Transverse colon (tissue), 4 donors: Measurements from ENCODE around the gene FABP2. TPM values are rescaled to one million over a fixed set of nuclear protein-coding genes. Genes with fewer than 3 reads are reported as not detected.
A peak's percentile ranks its signal among the peaks of the same experiment; 100 is the strongest.

Experiments
- DNase-seq: peaks from one replicate; pipeline ENCODE4 v3.0.0-alpha.2; 2019
- H3K27ac ChIP-seq, 4 donors: fragments of 200-600 bp; sonication (generic); 2 replicates each; pipeline ENCODE4 v1.5.1; 2016 to 2018; ENCODE audit warnings: inconsistent platforms in 4 of 4
- H3K27me3 ChIP-seq: fragments of 200-600 bp; sonication (generic); 2 replicates; pipeline ENCODE4 v1.5.1; 2017; ENCODE audit warnings: inconsistent platforms
- H3K36me3 ChIP-seq, 4 donors: fragments of 200-600 bp; sonication (generic); 2 replicates each; pipeline ENCODE4 v1.5.1; 2017 to 2019; ENCODE audit warnings: inconsistent platforms in 4 of 4
- H3K4me1 ChIP-seq, 4 donors: fragments of 200-600 bp; sonication (generic); 2 replicates each; pipeline ENCODE4 v1.5.1; 2017 to 2020; ENCODE audit warnings: inconsistent platforms in 4 of 4
- H3K4me3 ChIP-seq, 4 donors: fragments of 200-600 bp; sonication (generic); 1 replicate in 1 of 4; 2 replicates in 3 of 4; pipeline versions ENCODE4 v1.5.1 to v1.6.1; 2017 to 2019; ENCODE audit warnings: inconsistent platforms in 4 of 4
- H3K9me3 ChIP-seq, 2 donors: fragments of 200-600 bp; sonication (generic); 2 replicates each; pipeline ENCODE4 v1.5.1; 2017 to 2019; ENCODE audit warnings: inconsistent platforms in 2 of 2
- CTCF ChIP-seq, 5 experiments: fragments of 200-600 bp in 3 of 5; fragments of 450-650 bp in 2 of 5; sonication (generic) in 3 of 5; IDR thresholded peaks; 1 replicate in 2 of 5; 2 replicates in 3 of 5; pipeline ENCODE4 v1.5.1; 2016 to 2017; ENCODE audit warnings: antibody characterized with exemption in 5 of 5, inconsistent platforms in 3 of 5, mild to moderate bottlenecking in 2 of 5, moderate library complexity in 1 of 5
- EP300 ChIP-seq: sonication (generic); formaldehyde crosslinking; IDR thresholded peaks from one replicate; pipeline ENCODE4 v1.6.1; 2017; ENCODE audit warnings: antibody characterized with exemption, low read depth
- POLR2A ChIP-seq: fragments of 450-650 bp; IDR thresholded peaks from one replicate; pipeline ENCODE4 v1.6.1; 2016; ENCODE audit warnings: antibody characterized with exemption, mild to moderate bottlenecking, moderate library complexity
- POLR2AphosphoS5 ChIP-seq, 3 donors: sonication (generic); formaldehyde crosslinking; IDR thresholded peaks; one replicate each; pipeline ENCODE4 v1.6.1; 2016; ENCODE audit warnings: antibody characterized with exemption in 3 of 3
- WGBS, 2 donors: methylation state at CpG; one replicate each; pipeline ENCODE4 v1.1.5; 2018; ENCODE audit warnings: low coverage in 1 of 2; 5-methylcytosine and 5-hydroxymethylcytosine counted together
- in situ Hi-C, 4 donors: fragments of 200-750 bp; cut with MboI; loops; one replicate each; pipeline versions ENCODE4 v1.15.0 to v1.15.1; 2017; ENCODE audit warnings: low sequenced_read_pairs in 3 of 4, low pct_ligation_motif_present in 1 of 4, low pct_unique_long_range_greater_than_20kb in 1 of 4
- intact Hi-C: fragments of 100-400 bp; cut with DNase I; formaldehyde crosslinking; loops from one replicate; pipeline ENCODE4 v1.15.1; 2023; ENCODE audit warnings: low total_unique reads
- total RNA-seq, 4 donors: library from RNA; depleted of rRNA; stranded (reverse); fragments of >200 nt; gene quantifications; one replicate each; pipeline ENCODE4 v1.1.0, GENCODE V29; 2016

The FABP2 gene
- total RNA-seq, 4 donors from 2014 or later = 3.4 to 55.4 (median 17.1) TPM

- TF ChIP-seq CTCF (IDR thresholded peaks at IDR 0.05) (peak; percentile 29 to 39 (median 37)), POLR2A (no peak), POLR2AphosphoS5 (IDR thresholded peaks at IDR 0.05) (no peak), EP300 (no peak)
- Histone ChIP-seq H3K27ac (no peak overlapping the region), H3K4me1 (no peaks in the 10 kb centered on the region), H3K36me3 (no peaks in the 10 kb centered on the region), H3K4me3 (no peak overlapping the region), H3K27me3 (no peaks in the 10 kb centered on the region), H3K9me3 (no peaks in the 10 kb centered on the region)
- intact Hi-C loops = no loop called here
- WGBS, 2 donors = 13% methylated on average over 4 of the region's 4 CpGs
- peak; percentile 24 for DNase-seq
- in situ Hi-C loops = loop anchor here in 3 of 4 donors (10.0 to 25.0 kb wide), 3 partner anchors 173 to 740 kb away; partner anchors contain the start of gene PDE5A (in 1 of the 3)
Observed at GRCh38 chr4:119314356-119314755, 7.6 kb downstream of the FABP2 start.

- no peaks in the 10 kb centered on the region for H3K4me1 ChIP-seq
- intact Hi-C loops = no loop called here
- no peaks in the 10 kb centered on the region for H3K27me3 ChIP-seq
- H3K36me3 ChIP-seq = no peaks in the 10 kb centered on the region
- H3K27ac ChIP-seq = no peak overlapping the region
- H3K9me3 ChIP-seq = no peaks in the 10 kb centered on the region
- no peak overlapping the region for H3K4me3 ChIP-seq
- no peak for TF ChIP-seq CTCF (IDR thresholded peaks at IDR 0.05)
- no peak for TF ChIP-seq POLR2AphosphoS5 (IDR thresholded peaks at IDR 0.05)
- TF ChIP-seq EP300 = no peak
- TF ChIP-seq POLR2A = no peak
- DNase-seq = no peak
- in situ Hi-C loops = loop anchor here in 3 of 4 donors (10.0 to 25.0 kb wide), 3 partner anchors 174 to 742 kb away; partner anchors contain the start of gene PDE5A (in 1 of the 3)
Observed at GRCh38 chr4:119313237-119313636, 8.7 kb downstream of the FABP2 start.

GRCh38 chr4:119310826-119311225 is 11.1 kb downstream of the FABP2 start:
- Histone ChIP-seq H3K27ac (no peak overlapping the region), H3K27me3 (no peaks in the 10 kb centered on the region), H3K4me1 (no peaks in the 10 kb centered on the region), H3K36me3 (no peaks in the 10 kb centered on the region), H3K9me3 (no peaks in the 10 kb centered on the region), H3K4me3 (no peak overlapping the region)
- TF ChIP-seq POLR2AphosphoS5 (IDR thresholded peaks at IDR 0.05) = no peak
- no peak for TF ChIP-seq POLR2A
- TF ChIP-seq CTCF (IDR thresholded peaks at IDR 0.05) = no peak
- no peak for TF ChIP-seq EP300
- intact Hi-C loops (no loop called here), in situ Hi-C loops (loop anchor here in 3 of 4 donors (10.0 to 25.0 kb wide), 3 partner anchors 176 to 744 kb away; partner anchors contain the start of gene PDE5A (in 1 of the 3))
- DNase-seq = no peak
- 66 to 100% methylated on average over 1 of the region's 1 CpG for WGBS, 2 donors

- in situ Hi-C loops = loop anchor here in 2 of 4 donors (10.0 to 25.0 kb wide), 3 partner anchors 180 to 330 kb away; partner anchors contain the start of gene PDE5A (in 1 of the 2)
- DNase-seq = no peak
- no peak overlapping the region for H3K27ac ChIP-seq
- H3K4me3 ChIP-seq = no peak overlapping the region
- intact Hi-C loops = no loop called here
- no peaks in the 10 kb centered on the region for H3K4me1 ChIP-seq
- H3K9me3 ChIP-seq = no peaks in the 10 kb centered on the region
- no peaks in the 10 kb centered on the region for H3K27me3 ChIP-seq
- TF ChIP-seq CTCF (IDR thresholded peaks at IDR 0.05) (no peak), POLR2AphosphoS5 (IDR thresholded peaks at IDR 0.05) (no peak), POLR2A (no peak), EP300 (no peak)
- H3K36me3 ChIP-seq = no peaks in the 10 kb centered on the region
Observed at GRCh38 chr4:119307606-119308005, 14.3 kb downstream of the FABP2 start.
